A673 (cell line): ENCODE results near the gene CKB. TPM values are rescaled to one million over a fixed set of nuclear protein-coding genes. Genes with fewer than 3 reads are reported as not detected.

Experiments used
- BruUV-seq: library from RNA; stranded (reverse); fragments of 400-500 nt; replicated peaks from 2 replicates; lab custom pipeline; 2021; lab: Mats Ljungman, UMichigan
- CTCF ChIA-PET: fragments of 300-600 bp; sonication (Branson Sonifier 250); formaldehyde crosslinking; loops from one replicate; lab custom pipeline; 2022; ENCODE audit warnings: antibody characterized with exemption; lab: Charles Lee
- POLR2A ChIA-PET: fragments of 300-600 bp; sonication (Branson Sonifier 250); formaldehyde crosslinking; loops from one replicate; lab custom pipeline; 2022; ENCODE audit warnings: antibody characterized with exemption; ENCODE audit not compliant: low non-redundant PET; lab: Charles Lee
- DNase-seq: peaks from one replicate; pipeline ENCODE4 v3.0.0-alpha.2; 2015; ENCODE audit warnings: low spot score
- H3K27ac ChIP-seq: fragments of 200-600 bp; sonication (generic); 2 replicates; pipeline ENCODE4 v1.5.1; 2016; ENCODE audit warnings: mixed run types, low read depth, mild to moderate bottlenecking, mixed read lengths, antibody characterized with exemption, low read length; ENCODE audit not compliant: poor library complexity, severe bottlenecking
- H3K27me3 ChIP-seq: fragments of 200-600 bp; sonication (generic); replicated peaks from 2 replicates; pipeline ENCODE4 v1.6.1; 2017; ENCODE audit warnings: mixed run types, low read depth, mild to moderate bottlenecking, mixed read lengths, antibody characterized with exemption, low read length; ENCODE audit not compliant: insufficient read depth, poor library complexity
- H3K36me3 ChIP-seq: fragments of 200-600 bp; sonication (generic); 2 replicates; pipeline ENCODE4 v1.6.1; 2016; ENCODE audit warnings: mixed run types, mild to moderate bottlenecking, mixed read lengths, antibody characterized with exemption, low read length; ENCODE audit not compliant: insufficient read depth, poor library complexity, severe bottlenecking
- H3K4me1 ChIP-seq: fragments of 200-600 bp; sonication (generic); 2 replicates; pipeline ENCODE4 v1.6.1; 2017; ENCODE audit warnings: mixed run types, mild to moderate bottlenecking, mixed read lengths, antibody characterized with exemption, low read length; ENCODE audit not compliant: insufficient read depth, poor library complexity, severe bottlenecking
- H3K4me3 ChIP-seq: fragments of 200-600 bp; sonication (generic); 2 replicates; pipeline ENCODE4 v1.5.1; 2016; ENCODE audit warnings: low read depth, mixed run types, mild to moderate bottlenecking, mixed read lengths, low read length; ENCODE audit not compliant: poor library complexity, severe bottlenecking
- H3K9me3 ChIP-seq: fragments of 200-600 bp; sonication (generic); 2 replicates; pipeline ENCODE4 v1.6.1; 2016; ENCODE audit warnings: mixed run types, low read depth, mild to moderate bottlenecking, mixed read lengths, antibody characterized with exemption, low read length; ENCODE audit not compliant: poor library complexity, severe bottlenecking
- EZH2 ChIP-seq: fragments of 200-600 bp; sonication (generic); IDR thresholded peaks from 2 replicates; pipeline ENCODE4 v1.6.1; 2017; ENCODE audit warnings: borderline replicate concordance, low read depth, mild to moderate bottlenecking, mixed read lengths, antibody characterized with exemption, low read length; ENCODE audit not compliant: poor library complexity, severe bottlenecking
- intact Hi-C: fragments of 100-400 bp; cut with micrococcal nuclease; formaldehyde crosslinking; loops from one replicate; pipeline ENCODE4 v1.10.0; 2022; ENCODE audit not compliant: unreplicated experiment
- total RNA-seq: library from RNA; stranded (reverse); gene quantifications from 2 replicates; pipeline ENCODE4 v1.2.3, GENCODE V29; 2021
- TF ChIP-seq, protein P1 (sequence below): fragments of 300-800, 200-600 bp; sonication (generic); conservative IDR thresholded peaks from 2 replicates; pipeline ENCODE4 v1.5.1; 2017; ENCODE audit warnings: low read depth, mild to moderate bottlenecking, antibody characterized with exemption, low read length, moderate library complexity, mixed read lengths

CKB gene
- total RNA-seq, 1 experiment from 2014 or later, result 118 TPM

DNA sequence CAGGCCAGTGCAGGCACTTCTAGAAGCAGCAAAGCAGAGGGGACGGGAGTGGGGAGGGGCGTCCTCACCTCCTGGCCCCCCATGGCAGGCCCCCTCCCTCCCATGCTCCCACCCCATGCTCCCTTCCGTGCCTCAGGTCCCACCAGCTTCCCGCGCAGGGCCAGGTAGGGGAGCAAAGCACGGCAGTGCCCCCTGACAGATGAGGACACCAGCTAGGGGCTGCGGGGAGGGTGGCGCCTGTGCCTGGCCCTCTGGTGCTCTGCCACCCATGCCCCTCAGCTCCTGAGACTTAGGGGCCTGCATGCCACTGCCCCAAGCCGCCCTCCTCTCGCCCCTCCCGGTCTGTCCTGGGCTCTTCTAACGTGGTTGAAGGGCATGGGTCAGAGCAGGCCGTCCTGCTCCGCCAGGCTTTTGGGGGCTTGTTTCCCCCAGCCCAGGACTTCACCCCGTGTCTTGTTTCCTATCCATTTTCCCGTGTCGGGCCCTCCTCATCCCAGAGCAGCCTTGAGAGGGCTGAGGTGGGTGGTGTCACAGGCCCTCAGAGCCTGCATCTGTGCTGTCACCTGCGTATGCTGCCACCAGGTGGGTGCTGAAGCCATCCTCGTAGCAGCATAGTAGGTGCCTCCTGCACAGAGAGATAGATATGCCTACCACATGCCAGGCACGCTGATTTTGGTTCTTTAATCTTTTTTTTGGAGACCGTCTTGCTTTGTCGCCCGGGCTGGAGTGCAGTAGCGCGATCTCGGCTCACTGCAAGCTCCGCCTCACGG is 16.6 kb upstream of the CKB start:
- H3K27ac ChIP-seq, result no peak overlapping the region
- ChIA-PET POLR2A (no interaction called here), CTCF (interaction anchor here (0.6 kb wide), 2 partner anchors 11 to 1261 kb away, joined by 3 to 4 read pairs; partner anchors contain the start of gene TRMT61A)
- H3K27me3 ChIP-seq, result no peaks in the 10 kb centered on the region
- DNase-seq, result no peak
- H3K9me3 ChIP-seq, result no peaks in the 10 kb centered on the region
- H3K4me3 ChIP-seq, result no peak overlapping the region
- TF ChIP-seq EZH2, result no peak
- TF ChIP-seq, protein P1, sequence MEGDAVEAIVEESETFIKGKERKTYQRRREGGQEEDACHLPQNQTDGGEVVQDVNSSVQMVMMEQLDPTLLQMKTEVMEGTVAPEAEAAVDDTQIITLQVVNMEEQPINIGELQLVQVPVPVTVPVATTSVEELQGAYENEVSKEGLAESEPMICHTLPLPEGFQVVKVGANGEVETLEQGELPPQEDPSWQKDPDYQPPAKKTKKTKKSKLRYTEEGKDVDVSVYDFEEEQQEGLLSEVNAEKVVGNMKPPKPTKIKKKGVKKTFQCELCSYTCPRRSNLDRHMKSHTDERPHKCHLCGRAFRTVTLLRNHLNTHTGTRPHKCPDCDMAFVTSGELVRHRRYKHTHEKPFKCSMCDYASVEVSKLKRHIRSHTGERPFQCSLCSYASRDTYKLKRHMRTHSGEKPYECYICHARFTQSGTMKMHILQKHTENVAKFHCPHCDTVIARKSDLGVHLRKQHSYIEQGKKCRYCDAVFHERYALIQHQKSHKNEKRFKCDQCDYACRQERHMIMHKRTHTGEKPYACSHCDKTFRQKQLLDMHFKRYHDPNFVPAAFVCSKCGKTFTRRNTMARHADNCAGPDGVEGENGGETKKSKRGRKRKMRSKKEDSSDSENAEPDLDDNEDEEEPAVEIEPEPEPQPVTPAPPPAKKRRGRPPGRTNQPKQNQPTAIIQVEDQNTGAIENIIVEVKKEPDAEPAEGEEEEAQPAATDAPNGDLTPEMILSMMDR, result no peak
- H3K4me1 ChIP-seq, result peaks cover 30% of the 10 kb centered on the region
- BruUV-seq, result no TSS peak
- H3K36me3 ChIP-seq, result no peaks in the 10 kb centered on the region
- intact Hi-C loops, result no loop called here

DNA sequence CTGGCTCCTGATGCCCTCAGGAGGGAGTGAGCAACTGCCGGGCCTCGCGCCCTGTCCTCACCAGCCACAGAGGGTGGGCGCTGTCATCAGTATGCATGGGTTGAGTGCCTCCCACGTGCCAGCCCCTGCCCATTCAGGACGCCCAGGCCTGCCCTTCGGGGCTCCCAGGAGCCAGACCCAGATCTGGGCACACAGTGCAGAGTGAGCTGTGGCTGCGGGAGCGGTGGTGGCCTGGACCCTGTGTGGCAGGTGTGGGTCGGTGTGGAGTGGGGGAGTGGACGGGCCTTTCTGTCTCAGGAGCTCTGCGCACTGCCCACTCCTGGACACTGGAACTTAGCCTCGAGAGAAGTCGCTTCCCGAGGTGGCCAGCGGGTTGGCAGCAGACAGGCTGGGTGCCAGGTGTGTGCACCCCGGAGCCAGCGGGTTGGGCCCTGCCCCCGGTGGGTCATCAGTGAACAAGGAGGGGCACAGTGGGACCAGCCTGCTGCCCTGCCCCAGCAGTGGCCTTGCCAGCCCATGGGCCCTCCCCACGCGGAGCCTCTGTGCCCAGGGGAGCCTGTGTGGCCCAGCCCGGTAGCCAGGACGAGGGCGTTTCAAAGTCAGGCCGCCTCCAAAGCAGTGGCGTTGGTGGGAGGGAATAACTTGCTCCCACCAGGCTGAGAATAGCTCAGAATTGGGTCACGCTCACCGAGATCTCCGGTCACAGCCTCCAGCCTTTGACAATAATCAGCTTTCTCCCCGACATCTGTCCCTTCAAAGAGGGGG is 15.8 kb upstream of the CKB start:
- no peak overlapping the region for H3K27ac ChIP-seq
- DNase-seq, result no peak

More for the DNA sequence above, 15.8 kb upstream of the CKB start:
- H3K36me3 ChIP-seq, result peaks cover 5% of the 10 kb centered on the region
- ChIA-PET POLR2A (no interaction called here), CTCF (interaction anchor here (0.6 kb wide), 1 partner anchor 10 kb away, joined by 4 read pairs; the partner anchor contains the start of gene TRMT61A)
- peaks cover 23% of the 10 kb centered on the region for H3K4me1 ChIP-seq
- TF ChIP-seq, protein P1, result no peak
- TF ChIP-seq EZH2, result no peak
- no peaks in the 10 kb centered on the region for H3K27me3 ChIP-seq
- H3K9me3 ChIP-seq, result no peaks in the 10 kb centered on the region
- intact Hi-C loops, result no loop called here
- H3K4me3 ChIP-seq, result no peak overlapping the region
- no TSS peak for BruUV-seq
